ENCODE data around the gene LEKR1.
"Not testable (repeated sequence)": the region's sequence is repeated elsewhere in the genome, so short reads cannot be mapped to it uniquely, and the experiment has no call there.

Gene LEKR1

GRCh38 chr3:156910831-156911230, 84.7 kb downstream of the LEKR1 start:
- not testable (repeated sequence) for DNase-seq

DNA sequence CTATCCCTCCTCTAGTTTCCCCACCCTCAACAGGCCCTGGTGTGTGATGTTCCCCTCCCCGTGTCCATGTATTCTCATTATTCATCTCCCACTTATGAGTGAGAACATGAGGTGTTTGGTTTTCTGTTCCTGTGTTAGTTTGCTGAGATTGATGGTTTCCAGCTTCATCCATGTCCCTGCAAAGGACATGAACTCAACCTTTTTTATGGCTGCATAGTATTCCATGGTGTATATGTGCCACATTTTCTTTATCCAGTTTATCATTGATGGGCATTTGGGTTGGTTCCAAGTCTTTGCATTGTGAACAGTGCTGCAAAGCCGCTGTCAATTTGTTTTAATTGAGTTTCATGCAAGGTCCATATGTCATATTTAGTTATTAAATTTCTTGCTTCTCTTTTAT, 88.1 kb downstream of the LEKR1 start:
- not testable (repeated sequence) for DNase-seq

- DNase-seq: no peak
These were observed 89.2 kb downstream of the LEKR1 start for GRCh38 chr3:156915372-156915771.

- no peak for DNase-seq
These were observed 92.6 kb downstream of the LEKR1 start for GRCh38 chr3:156918746-156919145.

DNA sequence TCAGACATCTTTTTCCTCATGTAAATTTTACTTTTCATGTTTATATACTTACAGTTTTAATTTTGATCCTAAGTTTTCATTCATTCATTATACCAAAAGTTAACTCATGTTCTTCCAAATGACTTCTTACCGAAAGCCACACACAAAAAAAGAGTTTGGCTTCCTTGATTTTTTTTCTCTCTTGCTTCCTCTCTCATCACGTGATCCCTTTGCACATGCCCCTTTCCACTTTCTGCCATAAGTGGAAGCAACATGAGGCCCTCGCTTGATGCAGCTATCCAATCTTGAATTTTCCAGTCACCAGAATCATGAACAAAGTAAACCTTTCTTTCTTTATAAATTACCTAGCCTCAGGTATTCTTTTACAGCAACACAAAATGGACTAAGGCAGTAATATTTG, 93.7 kb downstream of the LEKR1 start:
- DNase-seq: no peak

GRCh38 chr3:156920399-156920798, 94.2 kb downstream of the LEKR1 start:
- DNase-seq: no peak

DNA sequence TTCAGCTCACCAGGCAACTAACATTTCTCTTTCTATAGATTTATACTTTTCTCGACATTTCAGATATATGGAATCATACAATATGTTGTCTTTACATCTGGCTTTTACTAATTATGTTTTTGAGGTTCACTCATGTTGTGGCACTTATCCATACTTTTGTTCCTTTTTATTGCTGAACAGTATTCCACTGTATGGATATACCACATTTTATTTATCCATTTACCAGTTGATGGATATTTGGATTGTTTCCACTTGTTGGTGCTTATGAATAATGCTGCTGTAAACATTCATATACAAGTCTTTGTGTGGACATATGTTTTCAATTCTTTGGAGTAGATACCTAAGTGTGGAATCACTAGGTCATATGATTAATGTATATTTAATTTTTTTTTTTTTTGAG, 97.2 kb downstream of the LEKR1 start:
- no peak for DNase-seq

GRCh38 chr3:156938724-156939123, 112.6 kb downstream of the LEKR1 start:
- DNase-seq: no peak

DNA sequence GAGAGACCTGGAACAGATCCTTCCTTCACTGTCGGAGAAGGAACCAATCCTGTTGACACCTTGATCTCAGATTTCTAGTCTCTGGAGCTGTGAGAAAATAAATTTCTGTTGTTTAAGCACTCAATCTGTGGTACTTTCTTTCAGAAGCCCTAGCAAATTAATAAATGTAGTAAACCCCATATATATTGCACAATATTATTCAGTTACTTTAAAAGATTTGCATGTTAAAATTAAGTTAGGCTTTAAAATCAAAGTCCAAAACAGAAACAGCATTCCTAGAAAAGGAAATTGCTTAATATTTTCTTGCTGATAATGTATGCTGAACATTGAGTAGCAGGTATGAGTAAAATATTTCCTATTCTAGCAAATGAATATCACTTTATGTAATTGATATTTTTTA, 113.2 kb downstream of the LEKR1 start:
- DNase-seq: no peak

DNA sequence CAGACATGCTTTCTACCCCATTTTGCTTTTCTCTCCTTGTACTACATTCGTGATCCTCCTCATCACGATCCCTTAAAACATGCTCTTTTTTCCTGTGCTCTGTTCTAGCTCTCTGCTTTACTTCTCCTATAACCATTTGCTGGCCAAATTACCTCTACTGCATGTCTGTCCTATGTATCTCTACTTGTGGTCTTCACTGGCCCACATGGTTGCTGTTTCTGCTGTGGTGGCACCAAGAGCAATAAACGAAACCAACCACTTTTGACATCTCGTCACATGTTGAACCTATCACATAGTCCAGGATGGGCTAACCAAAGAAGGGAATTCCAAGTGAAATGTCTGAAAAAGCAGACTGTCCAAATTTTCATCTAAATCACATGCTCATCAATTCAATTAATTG, 115.2 kb downstream of the LEKR1 start:
- no peak for DNase-seq

- no peak for DNase-seq
These were observed 122.5 kb downstream of the LEKR1 start for GRCh38 chr3:156948402-156949210.

GRCh38 chr3:156952011-156952410, 125.9 kb downstream of the LEKR1 start:
- no peak for DNase-seq

DNA sequence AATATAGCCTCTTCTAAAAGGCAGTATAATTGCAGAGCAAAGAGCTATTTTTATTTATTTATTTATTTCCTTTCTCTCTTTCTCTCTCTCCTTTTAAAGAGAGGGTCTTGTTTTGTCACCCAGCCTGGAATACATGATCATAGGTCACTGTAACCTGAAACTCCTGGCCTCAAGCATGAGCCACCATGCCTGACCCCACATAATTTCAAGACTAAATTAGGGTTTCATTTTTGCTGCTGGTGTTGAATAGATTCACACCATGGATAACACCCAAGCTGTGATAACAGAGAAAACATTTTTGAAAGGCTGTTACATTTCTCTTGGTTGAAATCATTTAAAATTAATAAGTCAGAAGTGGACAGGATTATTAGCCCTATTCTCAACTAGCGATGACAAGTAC, 131.6 kb downstream of the LEKR1 start:
- DNase-seq: no peak

DNA sequence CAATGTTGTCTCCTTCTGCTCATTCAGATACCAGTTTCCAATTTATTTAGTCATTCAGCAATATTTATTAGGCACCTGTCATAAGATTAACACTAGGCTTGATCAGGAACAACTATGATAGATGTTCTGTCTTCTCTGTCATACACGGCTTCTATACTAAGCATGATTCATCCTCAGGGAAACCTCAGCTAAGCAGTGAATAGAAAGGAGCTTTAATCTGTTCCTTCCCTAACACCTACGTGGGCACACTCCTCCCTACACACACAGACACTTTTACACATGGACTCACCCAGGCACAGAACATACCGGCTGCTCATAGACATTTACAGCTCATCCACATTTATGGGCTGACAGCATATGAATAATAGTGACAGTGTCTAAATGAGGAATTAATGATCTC, 136.9 kb downstream of the LEKR1 start:
- no peak for DNase-seq

DNA sequence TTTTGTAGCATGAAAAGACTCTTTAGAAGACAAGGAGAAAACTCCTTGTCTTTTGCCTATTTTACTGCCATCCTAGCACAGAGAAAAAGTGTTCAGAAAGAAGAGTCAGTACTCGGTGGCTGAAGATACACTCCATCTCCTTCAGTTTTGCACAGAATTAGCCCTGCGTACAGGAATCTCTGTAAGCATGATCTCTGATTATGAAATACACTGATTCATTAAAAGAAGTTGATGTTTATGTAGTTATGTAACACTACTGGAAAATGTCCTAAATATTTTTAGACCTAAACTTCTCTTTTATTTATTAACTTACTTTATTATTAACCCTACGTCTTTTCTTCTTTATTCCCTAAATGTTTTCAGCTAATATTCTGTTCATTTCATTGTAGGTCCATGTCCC, 138.4 kb downstream of the LEKR1 start:
- no peak for DNase-seq

GRCh38 chr3:156966349-156966748, 140.2 kb downstream of the LEKR1 start:
- DNase-seq: not testable (repeated sequence)

GRCh38 chr3:156973954-156974353, 147.8 kb downstream of the LEKR1 start:
- DNase-seq: no peak

DNA sequence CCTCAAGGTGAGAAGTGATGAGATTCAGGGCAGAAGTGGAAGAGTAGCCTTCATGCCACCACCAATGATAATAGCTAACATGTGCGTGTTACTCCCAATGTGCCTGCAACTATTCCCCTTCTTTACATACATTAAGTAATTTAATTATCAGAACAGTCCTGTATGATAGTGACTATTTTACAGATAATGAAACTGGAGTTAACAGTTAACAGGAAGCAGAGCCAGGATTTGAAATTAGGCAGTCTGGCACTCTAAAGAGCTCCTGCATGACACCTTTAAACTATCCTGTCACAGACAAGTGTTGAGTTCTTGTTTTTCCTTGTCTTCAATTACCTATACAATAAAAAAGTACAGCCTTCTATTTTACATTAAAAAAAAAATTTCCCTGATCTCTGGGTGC, 148.8 kb downstream of the LEKR1 start:
- DNase-seq: no peak

DNA sequence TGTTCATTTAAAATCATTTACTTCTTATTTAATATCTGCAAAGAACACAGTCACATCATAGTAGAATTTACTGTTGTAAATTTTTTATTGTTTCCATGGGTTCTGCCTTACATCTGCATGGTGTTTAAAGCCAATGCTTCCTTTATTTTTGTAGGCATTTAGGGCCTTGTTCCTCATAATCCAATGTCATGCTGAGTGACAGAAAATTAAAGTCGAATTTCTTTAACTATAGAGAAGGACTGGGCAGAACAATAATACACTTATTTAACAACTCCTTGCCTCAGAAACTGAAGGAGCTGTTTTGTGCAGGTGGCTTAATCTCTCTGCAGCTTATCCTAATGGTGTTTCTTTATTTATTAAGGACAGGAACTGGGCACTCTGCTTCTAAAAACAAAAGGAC, 149.6 kb downstream of the LEKR1 start:
- DNase-seq: no peak

GRCh38 chr3:156976933-156977332, 150.8 kb downstream of the LEKR1 start:
- DNase-seq: no peak

- no peak for DNase-seq
These were observed 152.4 kb downstream of the LEKR1 start for GRCh38 chr3:156978481-156978961.

- no peak for DNase-seq
These were observed 154.9 kb downstream of the LEKR1 start for GRCh38 chr3:156981005-156981404.

- DNase-seq: no peak
These were observed 157.4 kb downstream of the LEKR1 start for GRCh38 chr3:156983559-156983958.

DNA sequence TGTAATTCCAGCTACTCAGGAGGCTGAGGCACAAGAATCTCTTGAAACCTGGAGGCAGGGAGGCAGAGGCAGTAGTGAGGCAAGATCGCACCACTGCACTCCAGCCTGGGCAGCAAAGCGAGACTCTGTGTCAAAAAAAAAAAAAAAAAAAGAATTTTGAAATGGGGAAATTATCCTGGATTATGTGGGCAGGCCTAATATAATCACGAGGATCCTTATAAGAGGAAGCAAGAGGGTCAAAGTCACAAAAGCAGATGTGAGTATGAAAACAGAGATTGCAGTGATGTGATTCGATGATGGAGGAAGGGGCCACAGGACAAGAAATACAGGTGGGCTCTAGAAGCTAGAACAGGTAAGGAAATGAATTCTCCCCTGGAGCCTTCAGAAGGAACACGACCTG, 159.6 kb downstream of the LEKR1 start:
- no peak for DNase-seq

DNA sequence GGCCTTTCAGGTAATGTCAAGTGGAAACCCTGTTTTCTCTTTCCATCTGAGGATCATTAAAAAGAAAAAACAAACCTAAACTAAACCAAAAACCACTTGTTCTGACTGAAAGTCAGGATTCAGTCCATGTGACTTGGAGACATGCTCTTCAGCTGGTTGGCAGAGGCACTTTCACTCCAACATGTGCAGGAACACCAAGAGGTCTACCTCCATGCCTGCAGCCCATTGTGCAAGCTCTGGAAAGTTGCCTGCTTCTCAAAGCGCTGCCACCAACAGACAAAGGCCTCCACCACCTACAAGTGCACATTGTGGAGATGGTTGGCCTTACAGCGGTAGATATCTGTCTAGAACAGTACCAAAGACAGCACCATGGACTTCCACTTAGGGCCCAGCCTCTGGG, 161.8 kb downstream of the LEKR1 start:
- no peak for DNase-seq
